B cell (primary cell): ENCODE data around the gene HHATL. TPM values are rescaled to one million over a fixed set of nuclear protein-coding genes. Genes with fewer than 3 reads are reported as not detected.

ENCODE experiments used
- ATAC-seq: fragments of 200-7000 bp; cut with Tn5 transposase; one replicate; pipeline ENCODE4 v1.10.0; 2021; ENCODE audit warnings: low read depth, mild to moderate bottlenecking, moderate number of reproducible peaks, moderate library complexity
- CTCF ChIA-PET: fragments of 350-600 bp; sonication (Branson Sonifier 250); formaldehyde crosslinking; loops from one replicate; lab custom pipeline; 2021; ENCODE audit warnings: antibody characterized with exemption, inconsistent platforms; lab: Charles Lee
- POLR2A ChIA-PET: fragments of 350-600 bp; sonication (Branson Sonifier 250); formaldehyde crosslinking; loops from one replicate; lab custom pipeline; 2021; ENCODE audit warnings: antibody characterized with exemption; lab: Charles Lee
- DNase-seq: peaks from one replicate; pipeline ENCODE4 v3.0.0; 2013
- H2AFZ ChIP-seq: 2 replicates; pipeline ENCODE4 v1.6.1; 2012; ENCODE audit warnings: mild to moderate bottlenecking, low read depth, low read length; ENCODE audit not compliant: insufficient read depth, poor library complexity, severe bottlenecking
- H3K27ac ChIP-seq, 2 donors: 1 replicate in 1 of 2; 2 replicates in 1 of 2; pipeline ENCODE4 v1.5.1; 2012 to 2013; ENCODE audit warnings: low read length in 2 of 2, mild to moderate bottlenecking in 2 of 2, moderate library complexity in 1 of 2
- H3K27me3 ChIP-seq, 4 experiments: fragments of 200-600 bp in 1 of 4; sonication (generic) in 1 of 4; replicated peaks in 1 of 4; 1 replicate in 2 of 4; 2 replicates in 2 of 4; pipeline versions ENCODE4 v1.6.1 to v1.7.0; 2013 to 2016; ENCODE audit warnings: low read length in 3 of 4, mild to moderate bottlenecking in 2 of 4, mixed read lengths in 1 of 4, moderate library complexity in 1 of 4; ENCODE audit not compliant: insufficient read depth in 4 of 4, control insufficient read depth in 3 of 4; ENCODE audit errors: control extremely low read depth in 1 of 4
- H3K36me3 ChIP-seq, 2 experiments: replicated peaks in 1 of 2; 1 replicate in 1 of 2; 2 replicates in 1 of 2; pipeline versions ENCODE4 v1.6.1 to v1.7.1; 2013; ENCODE audit warnings: low read length in 1 of 2; ENCODE audit not compliant: insufficient read depth in 2 of 2, control insufficient read depth in 1 of 2; ENCODE audit errors: control extremely low read depth in 1 of 2, extremely low read depth in 1 of 2
- H3K4me1 ChIP-seq, 2 donors: fragments of 200-600 bp in 1 of 2; sonication (generic) in 1 of 2; 1 replicate in 1 of 2; 2 replicates in 1 of 2; pipeline versions ENCODE4 v1.5.1 to v1.6.1; 2013 to 2017; ENCODE audit warnings: low read length in 2 of 2; ENCODE audit not compliant: control insufficient read depth in 2 of 2, insufficient read depth in 2 of 2
- H3K4me2 ChIP-seq: replicated peaks from 2 replicates; pipeline ENCODE3; 2012; ENCODE audit warnings: mild to moderate bottlenecking, low read depth, low read length; ENCODE audit not compliant: poor library complexity, severe bottlenecking
- H3K4me3 ChIP-seq, 5 experiments: fragments of 200-600 bp in 1 of 5; sonication (generic) in 1 of 5; 1 replicate in 3 of 5; 2 replicates in 2 of 5; pipeline versions ENCODE4 v1.5.1 to v1.7.0; 2011 to 2016; ENCODE audit warnings: low read length in 4 of 5, mild to moderate bottlenecking in 4 of 5, low read depth in 2 of 5, control low read depth in 1 of 5, moderate library complexity in 1 of 5; ENCODE audit not compliant: insufficient read depth in 1 of 5; ENCODE audit errors: control extremely low read depth in 1 of 5, extremely low read depth in 1 of 5
- H3K79me2 ChIP-seq: fragments of 200-600 bp; sonication (generic); one replicate; pipeline ENCODE4 v1.6.0; 2016; ENCODE audit warnings: low read length; ENCODE audit not compliant: control insufficient read depth, insufficient read depth
- H3K9ac ChIP-seq: fragments of 200-600 bp; sonication (generic); 2 replicates; pipeline ENCODE4 v1.6.1; 2017; ENCODE audit warnings: mild to moderate bottlenecking, low read length, moderate library complexity
- H3K9me3 ChIP-seq, 3 donors: one replicate each; pipeline versions ENCODE4 v1.6.1 to v1.7.1; 2013; ENCODE audit warnings: low read length in 2 of 3; ENCODE audit not compliant: control insufficient read depth in 2 of 3, insufficient read depth in 1 of 3; ENCODE audit errors: control extremely low read depth in 1 of 3
- H4K20me1 ChIP-seq: 2 replicates; pipeline ENCODE4 v1.6.0; 2012; ENCODE audit warnings: mild to moderate bottlenecking, low read length; ENCODE audit not compliant: insufficient read depth, control insufficient read depth, poor library complexity, severe bottlenecking
- H3K27ac Mint-ChIP-seq: one replicate; pipeline ENCODE4 v1.8.0; 2021; ENCODE audit warnings: mixed read lengths
- H3K27me3 Mint-ChIP-seq: one replicate; pipeline ENCODE4 v1.8.0; 2021; ENCODE audit warnings: mixed read lengths
- H3K4me1 Mint-ChIP-seq: one replicate; pipeline ENCODE4 v1.8.0; 2021; ENCODE audit warnings: mixed read lengths
- H3K4me3 Mint-ChIP-seq: one replicate; pipeline ENCODE4 v1.8.0; 2021; ENCODE audit warnings: mixed read lengths
- H3K9me3 Mint-ChIP-seq: one replicate; pipeline ENCODE4 v1.8.0; 2022; ENCODE audit warnings: mixed read lengths; ENCODE audit not compliant: insufficient read depth
- EZH2 ChIP-seq: IDR thresholded peaks from 2 replicates; pipeline ENCODE4 v1.6.1; 2012; ENCODE audit warnings: borderline replicate concordance, low read depth, mild to moderate bottlenecking, moderate library complexity, low read length; ENCODE audit not compliant: insufficient read depth, poor library complexity, severe bottlenecking
- WGBS: methylation state at CpG from one replicate; pipeline ENCODE4 v1.1.5; 2013; ENCODE audit warnings: missing lambda C conversion rate; ENCODE audit not compliant: insufficient coverage; 5-methylcytosine and 5-hydroxymethylcytosine counted together
- intact Hi-C: fragments of 100-400 bp; cut with micrococcal nuclease; formaldehyde crosslinking; loops from one replicate; pipeline ENCODE4 v1.10.0; 2022
- polyA plus RNA-seq: library from polyadenylated mRNA; depleted of rRNA; stranded (reverse); fragments of >200 nt; gene quantifications from 2 replicates; pipeline ENCODE4 v1.2.3, GENCODE V29; 2012
- total RNA-seq, 2 donors: library from RNA; stranded (reverse); fragments of 120-200 nt in 1 of 2; gene quantifications; 1 replicate in 1 of 2; 2 replicates in 1 of 2; pipeline versions ENCODE4 v1.2.3 to v1.2.4, GENCODE V29; 2013 to 2022
- TF ChIP-seq, protein P1 (sequence below): fragments of 200-600 bp; IDR thresholded peaks from one replicate; pipeline ENCODE4 v1.8.0; 2022; ENCODE audit warnings: antibody characterized with exemption, mild to moderate bottlenecking

Gene HHATL
- total and polyA plus RNA-seq, 2 donors (not counting 1 experiment from before 2014, with no cell fraction given): not detected

DNA sequence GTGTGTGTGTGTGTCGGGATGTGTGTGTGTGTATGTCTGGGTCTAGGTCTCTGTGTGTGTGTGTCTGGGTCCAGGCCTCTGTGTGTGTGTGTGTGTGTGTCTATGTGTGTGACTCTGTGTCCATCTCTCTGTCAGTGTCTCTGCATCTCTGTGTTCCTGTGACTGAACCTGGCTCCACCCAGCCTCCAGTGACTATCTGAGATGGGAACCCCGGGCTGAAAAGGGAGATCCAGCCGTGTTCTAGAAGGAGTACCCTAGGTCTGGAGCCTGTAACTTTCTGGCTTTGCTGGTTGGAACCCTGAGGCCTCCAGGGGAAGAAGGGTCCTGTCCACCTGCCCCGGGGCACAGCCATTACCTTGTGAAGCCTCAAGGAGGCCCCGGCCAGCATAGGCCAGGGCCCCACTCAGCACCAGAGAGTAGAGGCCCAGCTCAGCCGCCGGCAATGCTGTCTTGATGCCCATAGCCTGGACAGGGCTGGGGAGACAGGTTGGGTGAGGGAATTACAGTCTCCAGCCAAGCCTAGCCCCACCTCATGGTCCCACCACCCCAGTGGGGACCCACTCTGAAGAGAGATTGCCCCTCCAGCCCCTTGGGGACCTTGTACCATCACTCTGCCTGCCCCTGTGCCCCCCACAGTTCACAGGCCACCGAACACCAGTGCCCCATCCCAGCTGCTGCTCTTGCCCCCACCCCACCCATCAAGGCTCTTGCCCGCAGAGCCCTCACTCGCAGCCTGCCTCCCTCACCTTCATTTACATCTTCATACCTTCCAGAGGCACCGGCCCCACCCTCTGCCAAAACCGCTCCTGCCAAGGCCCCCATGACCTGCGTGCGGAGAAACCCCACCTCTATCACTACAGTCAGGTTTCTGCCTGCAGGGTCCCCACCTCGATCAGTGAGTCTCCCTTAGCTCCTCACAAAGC lies 2.0 kb downstream of the HHATL start:
- Histone ChIP-seq H3K4me3 (no peak overlapping the region), H3K27me3 (peaks cover 0 to 18% (median 0%) of the 10 kb centered on the region in 4 experiments), H3K4me1 (no peaks in the 10 kb centered on the region), H3K4me2 (no peak overlapping the region), H3K79me2 (no peaks in the 10 kb centered on the region), H3K9me3 (peaks cover 0 to 15% (median 0%) of the 10 kb centered on the region in 3 donors), H3K9ac (no peak overlapping the region), H3K27ac (no peak overlapping the region), H2AFZ (no peak overlapping the region), H4K20me1 (no peaks in the 10 kb centered on the region), H3K36me3 (no peaks in the 10 kb centered on the region)
- ChIA-PET CTCF (no interaction called here), POLR2A (interaction anchor here (0.6 kb wide), 1 partner anchor 120 kb away, joined by 4 read pairs; no protein-coding TSS in a partner anchor)
- Mint-ChIP-seq H3K27me3 (peaks cover 4% of the 10 kb centered on the region), H3K4me3 (no peak overlapping the region), H3K4me1 (no peaks in the 10 kb centered on the region), H3K9me3 (no peaks in the 10 kb centered on the region), H3K27ac (no peak overlapping the region)
- no peak for TF ChIP-seq EZH2
- TF ChIP-seq, protein P1, sequence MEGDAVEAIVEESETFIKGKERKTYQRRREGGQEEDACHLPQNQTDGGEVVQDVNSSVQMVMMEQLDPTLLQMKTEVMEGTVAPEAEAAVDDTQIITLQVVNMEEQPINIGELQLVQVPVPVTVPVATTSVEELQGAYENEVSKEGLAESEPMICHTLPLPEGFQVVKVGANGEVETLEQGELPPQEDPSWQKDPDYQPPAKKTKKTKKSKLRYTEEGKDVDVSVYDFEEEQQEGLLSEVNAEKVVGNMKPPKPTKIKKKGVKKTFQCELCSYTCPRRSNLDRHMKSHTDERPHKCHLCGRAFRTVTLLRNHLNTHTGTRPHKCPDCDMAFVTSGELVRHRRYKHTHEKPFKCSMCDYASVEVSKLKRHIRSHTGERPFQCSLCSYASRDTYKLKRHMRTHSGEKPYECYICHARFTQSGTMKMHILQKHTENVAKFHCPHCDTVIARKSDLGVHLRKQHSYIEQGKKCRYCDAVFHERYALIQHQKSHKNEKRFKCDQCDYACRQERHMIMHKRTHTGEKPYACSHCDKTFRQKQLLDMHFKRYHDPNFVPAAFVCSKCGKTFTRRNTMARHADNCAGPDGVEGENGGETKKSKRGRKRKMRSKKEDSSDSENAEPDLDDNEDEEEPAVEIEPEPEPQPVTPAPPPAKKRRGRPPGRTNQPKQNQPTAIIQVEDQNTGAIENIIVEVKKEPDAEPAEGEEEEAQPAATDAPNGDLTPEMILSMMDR: no peak
- ATAC-seq: no peak
- WGBS: 82% methylated on average over 12 of the region's 15 CpGs
- DNase-seq: no peak
- intact Hi-C loops: no loop called here

DNA sequence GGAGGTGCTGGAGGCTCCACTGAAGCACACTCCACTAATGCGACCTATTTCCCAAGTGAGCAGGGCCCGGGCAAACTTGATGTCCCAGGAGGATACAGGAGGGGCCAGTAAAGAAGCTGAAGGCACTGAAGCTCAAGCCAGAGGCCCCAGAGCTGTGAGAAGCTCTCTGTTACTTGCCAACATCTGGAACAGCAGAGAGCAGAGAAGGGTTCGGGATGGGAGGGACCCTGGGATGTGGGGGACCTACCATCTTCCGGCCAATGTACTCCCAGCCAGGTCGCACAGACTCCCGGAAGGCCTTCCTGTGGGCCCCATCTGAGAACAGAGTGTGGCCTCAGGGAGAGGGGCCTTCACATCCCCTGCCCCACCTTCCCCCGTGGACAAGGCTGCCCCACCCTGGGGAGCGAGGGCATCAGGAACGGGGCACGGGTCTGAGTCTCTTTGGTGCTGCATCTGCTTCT lies 3.1 kb downstream of the HHATL start:
- Mint-ChIP-seq H3K4me3 (no peak overlapping the region), H3K4me1 (no peaks in the 10 kb centered on the region), H3K27me3 (peaks cover 4% of the 10 kb centered on the region), H3K27ac (no peak overlapping the region), H3K9me3 (no peaks in the 10 kb centered on the region)
- Histone ChIP-seq H3K4me2 (no peak overlapping the region), H4K20me1 (no peaks in the 10 kb centered on the region), H3K9ac (no peak overlapping the region), H3K4me3 (no peak overlapping the region), H3K4me1 (no peaks in the 10 kb centered on the region), H3K27ac (no peak overlapping the region), H3K79me2 (no peaks in the 10 kb centered on the region), H2AFZ (no peak overlapping the region), H3K36me3 (no peaks in the 10 kb centered on the region), H3K27me3 (peaks cover 0 to 18% (median 0%) of the 10 kb centered on the region in 4 experiments), H3K9me3 (peaks cover 0 to 15% (median 0%) of the 10 kb centered on the region in 3 donors)
- POLR2A ChIA-PET: no interaction called here
- ATAC-seq (no peak), DNase-seq (no peak)
- no peak for TF ChIP-seq EZH2
- TF ChIP-seq, protein P1: no peak
- intact Hi-C loops: no loop called here
- CTCF ChIA-PET: no interaction called here
- 74% methylated on average over 8 of the region's 10 CpGs for WGBS
